ENCODE measurements around the gene ENTPD1. TPM values are rescaled to one million over a fixed set of nuclear protein-coding genes. Genes with fewer than 3 reads are reported as not detected.
A peak's percentile ranks its signal among the peaks of the same experiment; 100 is the strongest.

The ENTPD1 gene
- polyA plus RNA-seq, 1 donor from 2014 or later: 48.0 TPM

- Mint-ChIP-seq H3K27me3 (no peaks in the 10 kb centered on the region), H3K9me3 (peaks cover 0 to 2% (median 0%) of the 10 kb centered on the region in 3 donors), H3K4me1 (peaks cover 37 to 52% (median 50%) of the 10 kb centered on the region in 3 donors), H3K36me3 (peaks cover 14% of the 10 kb centered on the region), H3K4me3 (peak overlapping the region in 1 of 4 donors; percentile 10), H3K27ac (peak overlapping the region in 2 of 3 donors; percentile 70 to 76)
These were observed 62.0 kb downstream of the ENTPD1 start for GRCh38 chr10:95818010-95818409.

- peaks cover 40 to 53% (median 51%) of the 10 kb centered on the region in 3 donors for H3K4me1 Mint-ChIP-seq
- no peaks in the 10 kb centered on the region for H3K27me3 Mint-ChIP-seq
- peak overlapping the region; percentile 1 to 81 (median 8) for H3K27ac Mint-ChIP-seq
- H3K9me3 Mint-ChIP-seq: peaks cover 0 to 2% (median 0%) of the 10 kb centered on the region in 3 donors
- H3K4me3 Mint-ChIP-seq: no peak overlapping the region
- H3K36me3 Mint-ChIP-seq: peaks cover 14% of the 10 kb centered on the region
These were observed 62.7 kb downstream of the ENTPD1 start for GRCh38 chr10:95818668-95819067.

GRCh38 chr10:95819620-95820329 is 63.8 kb downstream of the ENTPD1 start:
- H3K4me3 Mint-ChIP-seq: peak overlapping the region in 3 of 4 donors; percentile 23 to 81 (median 66)

GRCh38 chr10:95820363-95820762 is 64.4 kb downstream of the ENTPD1 start:
- no peaks in the 10 kb centered on the region for H3K27me3 Mint-ChIP-seq
- H3K36me3 Mint-ChIP-seq: peaks cover 15% of the 10 kb centered on the region
- H3K27ac Mint-ChIP-seq: peak overlapping the region; percentile 76 to 81 (median 78)
- peaks cover 0 to 2% (median 0%) of the 10 kb centered on the region in 3 donors for H3K9me3 Mint-ChIP-seq
- H3K4me1 Mint-ChIP-seq: peaks cover 33 to 45% (median 36%) of the 10 kb centered on the region in 3 donors
- peak overlapping the region in 3 of 4 donors; percentile 45 to 90 (median 73) for H3K4me3 Mint-ChIP-seq

More at GRCh38 chr10:95819620-95820329, 63.8 kb downstream of the ENTPD1 start:
- no peaks in the 10 kb centered on the region for H3K27me3 Mint-ChIP-seq
- peaks cover 15% of the 10 kb centered on the region for H3K36me3 Mint-ChIP-seq
- H3K9me3 Mint-ChIP-seq: peaks cover 0 to 2% (median 0%) of the 10 kb centered on the region in 3 donors
- peak overlapping the region; percentile 36 to 81 (median 71) for H3K27ac Mint-ChIP-seq
- H3K4me1 Mint-ChIP-seq: peaks cover 38 to 46% (median 41%) of the 10 kb centered on the region in 3 donors

- Mint-ChIP-seq H3K4me3 (peak overlapping the region in 3 of 4 donors; percentile 24 to 81 (median 74)), H3K9me3 (no peaks in the 10 kb centered on the region), H3K27me3 (no peaks in the 10 kb centered on the region), H3K4me1 (peaks cover 33 to 42% (median 36%) of the 10 kb centered on the region in 3 donors), H3K36me3 (peaks cover 10% of the 10 kb centered on the region), H3K27ac (peak overlapping the region; percentile 10 to 81 (median 69))
These were observed 65.8 kb downstream of the ENTPD1 start for GRCh38 chr10:95821720-95822119.

GRCh38 chr10:95830044-95830443 is 74.1 kb downstream of the ENTPD1 start:
- Mint-ChIP-seq H3K36me3 (peaks cover 4% of the 10 kb centered on the region), H3K27ac (peak overlapping the region; percentile 87 to 98 (median 92)), H3K9me3 (no peaks in the 10 kb centered on the region), H3K27me3 (no peaks in the 10 kb centered on the region), H3K4me1 (peaks cover 37 to 49% (median 40%) of the 10 kb centered on the region in 3 donors), H3K4me3 (peak overlapping the region in 3 of 4 donors; percentile 62 to 90 (median 82))

- Mint-ChIP-seq H3K36me3 (peaks cover 4% of the 10 kb centered on the region), H3K9me3 (no peaks in the 10 kb centered on the region), H3K27me3 (no peaks in the 10 kb centered on the region), H3K27ac (peak overlapping the region; percentile 87 to 98 (median 92)), H3K4me1 (peaks cover 42 to 59% (median 51%) of the 10 kb centered on the region in 3 donors), H3K4me3 (peak overlapping the region in 3 of 4 donors; percentile 62 to 90 (median 82))
These were observed 75.1 kb downstream of the ENTPD1 start for GRCh38 chr10:95831076-95831475.

- no peaks in the 10 kb centered on the region for H3K27me3 Mint-ChIP-seq
- H3K4me3 Mint-ChIP-seq: peak overlapping the region in 3 of 4 donors; percentile 62 to 90 (median 65)
- H3K27ac Mint-ChIP-seq: peak overlapping the region; percentile 87 to 98 (median 92)
- peaks cover 4% of the 10 kb centered on the region for H3K36me3 Mint-ChIP-seq
- H3K4me1 Mint-ChIP-seq: peaks cover 42 to 60% (median 52%) of the 10 kb centered on the region in 3 donors
- no peaks in the 10 kb centered on the region for H3K9me3 Mint-ChIP-seq
These were observed 75.6 kb downstream of the ENTPD1 start for GRCh38 chr10:95831515-95831914.

- Mint-ChIP-seq H3K4me1 (peaks cover 43 to 69% (median 60%) of the 10 kb centered on the region in 3 donors), H3K9me3 (no peaks in the 10 kb centered on the region), H3K27me3 (no peaks in the 10 kb centered on the region), H3K36me3 (peaks cover 4% of the 10 kb centered on the region), H3K27ac (peak overlapping the region; percentile 87 to 98 (median 92)), H3K4me3 (peak overlapping the region; percentile 23 to 90 (median 67))
These were observed 76.5 kb downstream of the ENTPD1 start for GRCh38 chr10:95832216-95833041.

- H3K27ac Mint-ChIP-seq: peak overlapping the region; percentile 87 to 100 (median 98)
- no peaks in the 10 kb centered on the region for H3K27me3 Mint-ChIP-seq
- H3K9me3 Mint-ChIP-seq: no peaks in the 10 kb centered on the region
- peaks cover 4% of the 10 kb centered on the region for H3K36me3 Mint-ChIP-seq
- peaks cover 50 to 76% (median 66%) of the 10 kb centered on the region in 3 donors for H3K4me1 Mint-ChIP-seq
- no peak overlapping the region for H3K4me3 Mint-ChIP-seq
These were observed 77.2 kb downstream of the ENTPD1 start for GRCh38 chr10:95833042-95833610.

- Mint-ChIP-seq H3K9me3 (no peaks in the 10 kb centered on the region), H3K4me1 (peaks cover 57 to 81% (median 70%) of the 10 kb centered on the region in 3 donors), H3K27me3 (no peaks in the 10 kb centered on the region), H3K36me3 (peaks cover 2% of the 10 kb centered on the region), H3K27ac (peak overlapping the region; percentile 87 to 100 (median 95)), H3K4me3 (peak overlapping the region in 3 of 4 donors; percentile 72 to 89 (median 81))
These were observed 78.4 kb downstream of the ENTPD1 start for GRCh38 chr10:95834406-95834805.

- Mint-ChIP-seq H3K27ac (peak overlapping the region; percentile 87 to 100 (median 93)), H3K4me3 (peak overlapping the region in 3 of 4 donors; percentile 40 to 82 (median 81)), H3K9me3 (no peaks in the 10 kb centered on the region), H3K4me1 (peaks cover 55 to 82% (median 68%) of the 10 kb centered on the region in 3 donors), H3K36me3 (peaks cover 4% of the 10 kb centered on the region), H3K27me3 (no peaks in the 10 kb centered on the region)
These were observed 79.3 kb downstream of the ENTPD1 start for GRCh38 chr10:95835149-95835860.

- Mint-ChIP-seq H3K9me3 (no peaks in the 10 kb centered on the region), H3K4me3 (peak overlapping the region in 3 of 4 donors; percentile 40 to 82 (median 81)), H3K27me3 (no peaks in the 10 kb centered on the region), H3K36me3 (peaks cover 4% of the 10 kb centered on the region), H3K4me1 (peaks cover 56 to 83% (median 69%) of the 10 kb centered on the region in 3 donors), H3K27ac (peak overlapping the region; percentile 82 to 93 (median 87))
These were observed 79.9 kb downstream of the ENTPD1 start for GRCh38 chr10:95835911-95836310.

All from IgD-negative memory B cell (primary cell).